ENCODE results near the gene TEX11.
A peak's percentile ranks its signal among the peaks of the same experiment; 100 is the strongest.
"Not testable (repeated sequence)": the region's sequence is repeated elsewhere in the genome, so short reads cannot be mapped to it uniquely, and the experiment has no call there.

Gene TEX11

DNA sequence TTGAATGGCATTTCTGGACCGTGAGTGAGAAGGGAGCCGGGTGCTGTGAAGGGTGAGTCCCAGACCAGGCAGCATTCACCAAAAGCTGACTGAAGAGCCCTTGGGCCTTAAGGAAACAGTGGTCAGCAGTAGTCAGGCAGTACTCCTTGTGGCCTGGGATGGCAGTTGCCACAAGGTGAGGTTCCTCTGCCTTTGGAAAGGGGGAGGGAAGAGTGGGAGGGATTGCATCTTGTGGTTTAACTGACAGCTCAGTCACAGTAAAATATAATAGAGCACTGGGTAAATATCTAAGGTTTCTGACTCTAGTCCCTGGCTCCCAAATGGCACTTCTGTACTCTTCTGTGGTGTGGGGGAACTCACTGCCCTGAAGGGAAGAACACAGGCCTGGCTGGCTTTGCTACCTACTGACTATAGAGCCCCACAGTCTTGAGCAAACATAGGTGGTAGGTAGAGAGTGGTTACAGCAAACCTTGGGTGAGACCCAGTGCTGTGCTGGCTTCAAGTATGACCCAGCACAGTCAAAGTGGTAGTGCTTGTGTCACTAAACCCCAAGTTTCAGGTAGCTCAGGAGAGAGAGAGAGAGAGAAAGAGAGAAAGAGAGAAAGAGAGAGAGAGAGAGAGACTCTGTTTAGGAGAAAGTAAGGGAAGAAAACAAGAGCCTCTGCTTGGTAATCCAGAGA, 154.2 kb downstream of the TEX11 start:
- peak; percentile 1 for DNase-seq

DNA sequence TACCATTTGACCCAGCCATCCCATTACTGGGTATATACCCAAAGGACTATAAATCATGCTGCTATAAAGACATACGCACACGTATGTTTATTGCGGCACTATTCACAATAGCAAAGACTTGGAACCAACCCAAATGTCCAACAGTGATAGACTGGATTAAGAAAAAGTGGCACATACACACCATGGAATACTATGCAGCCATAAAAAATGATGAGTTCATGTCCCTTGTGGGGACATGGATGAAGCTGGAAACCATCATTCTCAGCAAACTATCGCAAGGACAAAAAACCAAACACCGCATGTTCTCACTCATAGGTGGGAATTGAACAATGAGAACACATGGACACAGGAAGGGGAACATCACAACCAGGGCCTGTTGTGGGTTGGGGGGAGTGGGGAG, 174.7 kb downstream of the TEX11 start:
- not testable (repeated sequence) for DNase-seq

DNA sequence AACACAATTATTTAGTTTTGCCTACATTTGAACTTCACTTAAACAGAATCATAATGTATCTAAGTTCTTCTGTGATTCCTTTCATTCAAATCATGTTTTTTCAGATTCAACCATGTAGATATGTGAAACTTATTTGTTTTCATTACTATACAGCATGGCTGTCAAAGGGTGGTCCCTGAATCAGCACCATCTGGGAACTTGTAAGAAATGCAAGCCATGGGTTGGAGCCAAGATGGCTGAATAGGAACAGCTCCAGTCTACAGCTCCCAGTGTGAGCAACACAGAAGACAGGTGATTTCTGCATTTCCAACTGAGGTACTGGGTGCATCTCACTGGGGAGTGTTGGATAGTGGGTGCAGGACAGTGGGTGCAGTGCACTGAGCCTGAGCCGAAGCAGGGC, 180.6 kb downstream of the TEX11 start:
- DNase-seq, result not testable (repeated sequence)

DNA sequence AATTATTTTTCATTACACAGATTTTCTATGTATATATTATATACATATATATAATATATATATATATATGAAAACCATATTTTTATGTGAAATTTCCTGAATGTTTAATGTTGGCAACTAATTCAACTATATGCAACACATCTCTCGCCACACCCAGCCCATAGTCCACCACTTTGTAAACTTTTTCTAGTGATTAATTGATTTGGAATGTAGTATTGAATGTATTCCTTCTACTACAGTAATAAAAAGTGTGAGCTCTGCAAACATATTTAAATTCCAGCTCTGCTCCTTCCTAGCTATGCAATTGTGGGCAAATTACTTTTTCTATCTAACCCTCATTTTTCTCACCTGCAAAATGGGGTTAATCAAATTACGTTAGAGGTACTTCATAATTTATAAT, 187.8 kb downstream of the TEX11 start:
- DNase-seq, result no peak

DNA sequence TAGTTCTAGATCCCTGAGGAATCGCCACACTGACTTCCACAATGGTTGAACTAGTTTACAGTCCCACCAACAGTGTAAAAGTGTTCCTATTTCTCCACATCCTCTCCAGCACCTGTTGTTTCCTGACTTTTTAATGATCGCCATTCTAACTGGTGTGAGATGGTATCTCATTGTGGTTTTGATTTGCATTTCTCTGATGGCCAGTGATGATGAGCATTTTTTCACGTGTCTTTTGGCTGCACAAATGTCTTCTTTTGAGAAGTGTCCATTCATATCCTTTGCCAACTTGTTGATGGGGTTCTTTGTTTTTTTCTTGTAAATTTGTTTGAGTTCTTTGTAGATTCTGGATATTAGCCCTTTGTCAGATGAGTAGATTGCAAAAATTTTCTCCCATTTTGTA, 197.2 kb downstream of the TEX11 start:
- DNase-seq, result not testable (repeated sequence)

DNA sequence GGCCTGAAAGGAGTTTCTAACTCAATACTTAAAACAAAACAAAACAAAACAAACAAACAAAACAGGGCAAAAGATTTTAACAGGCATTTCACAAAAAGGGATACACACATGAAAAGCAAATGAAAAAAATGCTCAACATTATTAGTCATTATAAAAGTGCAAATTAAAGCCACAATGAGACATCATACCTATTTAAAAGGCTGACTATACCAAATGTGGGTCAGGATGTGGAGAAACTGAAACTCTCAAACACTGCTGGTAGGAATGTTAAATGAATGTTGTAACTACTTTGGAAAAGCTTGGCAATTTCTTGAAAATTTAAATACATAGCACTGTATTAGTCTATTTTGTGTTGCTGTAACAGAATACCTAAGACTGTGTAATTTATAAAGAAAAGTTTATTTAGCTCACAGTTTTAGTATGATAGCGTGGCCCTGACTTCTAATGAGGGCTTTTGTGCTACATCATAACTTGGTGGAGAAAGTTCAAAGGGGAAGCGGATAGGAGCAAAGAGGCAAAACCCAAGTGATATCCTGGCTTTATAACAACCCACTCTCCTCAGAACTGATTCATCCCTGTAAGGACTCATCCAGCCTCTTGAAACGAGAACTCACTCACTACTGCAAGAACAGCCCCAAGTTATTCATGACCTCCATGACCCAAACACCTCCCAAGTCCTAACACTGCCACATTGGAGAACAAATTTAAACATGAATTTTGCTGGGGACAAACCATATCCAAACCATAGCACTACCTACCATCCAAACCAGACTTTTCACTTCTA, 214.0 kb downstream of the TEX11 start:
- DNase-seq, result no peak

DNA sequence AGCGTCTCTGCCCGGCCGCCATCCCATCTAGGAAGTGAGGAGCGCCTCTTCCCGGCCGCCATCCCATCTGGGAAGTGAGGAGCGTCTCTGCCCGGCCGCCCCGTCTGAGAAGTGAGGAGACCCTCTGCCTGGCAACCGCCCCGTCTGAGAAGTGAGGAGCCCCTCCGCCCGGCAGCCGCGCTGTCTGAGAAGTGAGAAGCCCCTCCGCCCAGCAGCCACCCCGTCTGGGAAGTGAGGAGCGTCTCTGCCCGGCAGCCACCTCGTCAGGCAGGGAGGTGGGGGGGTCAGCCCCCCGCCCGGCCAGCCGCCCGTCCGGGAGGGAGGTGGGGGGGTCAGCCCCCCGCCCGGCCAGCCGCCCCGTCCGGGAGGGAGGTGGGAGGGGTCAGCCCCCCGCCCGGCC, 229.1 kb downstream of the TEX11 start:
- not testable (repeated sequence) for DNase-seq

DNA sequence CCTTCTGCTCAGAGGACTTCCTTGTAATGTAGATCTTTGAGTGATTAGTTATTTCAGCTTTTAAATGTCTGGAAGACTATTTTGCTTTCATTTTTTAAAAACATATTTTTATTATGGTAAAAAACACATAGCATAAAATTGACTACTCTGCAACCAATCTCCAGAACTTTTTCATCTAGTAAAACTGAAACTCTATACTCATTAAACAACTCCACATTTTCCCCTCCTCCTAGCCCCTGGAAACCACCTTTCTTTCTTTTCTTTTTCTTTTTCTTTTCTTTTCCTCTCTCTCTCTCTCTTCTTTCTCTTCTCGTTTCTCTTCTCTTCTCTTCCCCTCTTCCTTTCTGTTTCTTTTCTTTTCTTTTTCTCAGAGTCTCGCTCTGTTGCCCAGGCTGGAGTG, 233.2 kb downstream of the TEX11 start:
- no peak for DNase-seq

DNA sequence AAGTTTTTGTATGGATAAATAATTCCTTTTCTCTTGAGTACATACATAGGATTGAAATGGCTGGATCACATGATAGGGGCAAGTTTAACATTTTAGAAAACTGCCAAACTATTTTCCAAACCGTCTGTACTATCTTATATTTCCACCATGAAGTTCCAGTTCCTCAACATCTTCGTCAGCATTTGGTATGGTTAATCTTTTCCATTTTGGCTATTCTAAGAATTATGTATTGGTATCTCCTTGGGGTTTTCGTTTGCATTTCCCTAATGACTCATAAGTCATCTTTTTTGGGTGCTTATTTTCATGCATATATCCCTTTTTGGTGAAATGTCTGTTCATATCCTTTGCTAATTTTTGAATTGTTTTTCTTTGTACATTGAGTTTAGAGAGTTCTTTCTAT, 236.2 kb downstream of the TEX11 start:
- no peak for DNase-seq

DNA sequence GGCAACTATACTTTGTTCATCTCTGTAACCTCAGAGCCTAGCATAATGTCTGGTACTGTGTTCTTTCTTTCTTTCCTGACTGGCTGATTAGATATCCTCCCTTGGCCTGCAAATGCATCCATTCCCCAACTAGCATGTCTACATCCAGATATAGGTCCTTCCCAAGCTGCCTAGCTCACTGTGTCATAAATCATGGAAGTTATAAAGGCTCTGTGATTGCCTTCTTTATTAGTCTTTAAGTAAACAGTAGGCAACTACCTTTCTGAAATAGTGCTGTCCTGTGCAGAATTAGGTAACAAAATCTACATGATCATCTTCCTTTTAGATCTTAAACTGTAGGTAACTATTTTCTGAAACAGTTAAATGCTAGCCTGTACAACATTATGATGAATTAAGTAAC, 239.4 kb downstream of the TEX11 start:
- no peak for DNase-seq

DNA sequence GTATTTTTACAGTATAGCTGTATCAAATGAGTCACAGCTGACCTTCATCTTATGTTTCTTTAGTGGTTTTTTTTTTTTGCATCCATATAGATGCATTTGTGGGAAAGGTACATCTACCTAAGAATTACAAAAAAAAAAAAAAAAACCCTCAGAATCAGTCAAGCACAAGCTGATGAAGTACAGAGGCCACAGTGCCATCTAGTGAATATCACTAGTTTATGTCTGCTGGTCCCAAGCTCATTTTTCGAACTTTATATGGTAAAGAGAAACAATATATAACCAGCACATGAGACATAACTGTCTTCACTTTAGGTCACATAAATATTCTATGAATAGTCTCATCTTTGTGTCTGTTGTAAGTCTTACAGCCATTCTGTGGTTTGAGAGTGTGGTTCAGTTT, 243.8 kb downstream of the TEX11 start:
- no peak for DNase-seq

DNA sequence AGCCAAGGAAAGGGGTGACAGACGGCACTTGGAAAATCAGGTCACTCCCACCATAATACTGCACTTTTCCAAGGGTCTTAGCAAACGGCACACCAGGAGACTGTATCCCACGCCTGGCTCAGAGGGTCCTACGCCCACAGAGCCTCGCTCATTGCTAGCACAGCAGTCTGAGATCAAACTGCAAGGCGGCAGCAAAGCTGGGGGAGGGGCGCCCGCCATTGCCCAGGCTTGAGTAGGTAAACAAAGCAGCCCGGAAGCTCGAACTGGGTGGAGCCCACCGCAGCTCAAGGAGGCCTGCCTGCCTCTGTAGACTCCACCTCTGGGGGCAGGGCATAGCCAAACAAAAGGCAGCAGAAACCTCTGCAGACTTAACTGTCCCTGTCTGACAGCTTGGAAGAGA, 247.4 kb downstream of the TEX11 start:
- not testable (repeated sequence) for DNase-seq

DNA sequence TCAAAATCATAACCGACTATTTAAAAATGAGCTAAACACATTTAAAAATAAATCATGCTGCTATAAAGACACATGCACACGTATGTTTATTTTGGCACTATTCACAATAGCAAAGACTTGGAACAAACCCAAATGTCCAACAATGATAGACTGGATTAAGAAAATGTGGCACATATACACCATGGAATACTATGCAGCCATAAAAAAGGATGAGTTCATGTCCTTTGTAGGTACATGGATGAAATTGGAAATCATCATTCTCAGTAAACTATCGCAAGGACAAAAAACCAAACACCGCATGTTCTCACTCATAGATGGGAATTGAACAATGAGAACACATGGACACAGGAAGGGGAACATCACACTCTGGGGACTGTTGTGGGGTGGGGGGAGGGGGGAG, 251.0 kb downstream of the TEX11 start:
- DNase-seq, result not testable (repeated sequence)

DNA sequence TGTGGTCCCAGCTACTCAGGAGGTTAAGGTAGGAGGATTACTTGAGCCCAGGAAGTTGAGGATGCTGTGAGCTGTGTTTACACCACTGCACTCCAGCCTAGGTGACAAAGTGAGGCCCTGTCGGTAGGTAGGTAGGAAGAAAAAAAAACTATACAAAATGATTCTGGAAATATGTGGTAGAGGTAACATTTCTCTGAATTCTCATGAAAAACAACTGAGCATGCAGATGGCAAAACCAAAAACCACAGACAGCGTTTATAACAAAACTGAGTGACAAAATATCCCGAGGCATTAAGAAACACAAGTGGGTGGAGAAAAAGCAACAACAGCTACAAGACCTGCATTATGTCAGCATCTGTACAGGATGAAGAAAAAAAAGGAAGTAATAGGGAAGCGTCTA, 252.2 kb downstream of the TEX11 start:
- no peak for DNase-seq

DNA sequence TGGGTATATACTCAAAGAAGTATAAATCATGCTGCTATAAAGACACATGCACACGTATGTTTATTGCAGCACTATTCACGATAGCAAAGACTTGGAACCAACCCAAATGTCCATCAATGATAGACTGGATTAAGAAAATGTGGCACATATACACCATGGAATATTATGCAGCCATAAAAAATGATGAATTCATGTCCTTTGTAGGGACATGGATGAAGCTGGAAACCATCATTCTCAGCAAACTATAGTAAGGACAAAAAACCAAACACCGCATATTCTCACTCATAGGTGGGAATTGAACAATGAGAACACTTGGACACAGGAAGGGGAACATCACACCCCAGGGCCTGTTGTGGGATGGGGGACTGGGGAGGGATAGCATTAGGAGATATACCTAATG, 260.6 kb downstream of the TEX11 start:
- not testable (repeated sequence) for DNase-seq

DNA sequence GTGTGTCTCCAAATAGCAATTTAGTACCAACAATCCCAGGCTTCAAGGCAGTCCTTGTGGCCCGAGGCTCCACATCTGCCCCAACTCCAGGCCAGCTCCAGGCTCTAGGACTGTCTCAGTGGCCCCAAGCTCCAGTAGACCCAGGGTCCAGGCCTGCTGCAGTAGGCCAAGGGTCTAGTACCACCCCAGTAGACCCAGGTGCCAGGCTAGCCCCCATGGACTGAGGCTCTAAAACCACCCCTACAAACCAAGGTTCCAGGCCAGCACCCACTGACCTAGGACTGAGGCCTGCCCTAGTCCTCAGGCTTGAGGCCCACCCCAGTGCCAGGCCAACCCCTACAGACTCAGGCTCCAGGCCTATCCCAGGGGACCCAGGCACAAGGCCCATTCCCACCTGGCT, 272.3 kb downstream of the TEX11 start:
- no peak for DNase-seq

DNA sequence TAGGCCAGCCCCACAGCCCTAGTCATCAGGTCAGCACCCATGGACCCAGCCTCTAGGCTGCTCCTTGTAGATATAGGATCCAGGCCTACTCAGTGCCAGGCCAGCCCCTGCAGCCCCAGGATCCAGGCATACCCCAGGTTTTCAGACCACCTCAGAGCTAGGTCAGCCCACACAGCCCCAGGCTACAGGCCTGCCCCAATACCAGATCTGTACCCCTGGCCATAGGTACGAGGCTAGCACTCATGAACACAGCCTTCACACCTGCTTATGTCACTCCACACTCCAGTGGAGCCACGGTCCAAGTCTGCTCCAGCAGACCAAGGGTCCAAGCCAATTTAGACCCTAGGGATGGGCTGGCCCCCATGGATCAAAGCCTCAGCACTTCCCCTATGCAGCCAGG, 272.8 kb downstream of the TEX11 start:
- no peak for DNase-seq

DNA sequence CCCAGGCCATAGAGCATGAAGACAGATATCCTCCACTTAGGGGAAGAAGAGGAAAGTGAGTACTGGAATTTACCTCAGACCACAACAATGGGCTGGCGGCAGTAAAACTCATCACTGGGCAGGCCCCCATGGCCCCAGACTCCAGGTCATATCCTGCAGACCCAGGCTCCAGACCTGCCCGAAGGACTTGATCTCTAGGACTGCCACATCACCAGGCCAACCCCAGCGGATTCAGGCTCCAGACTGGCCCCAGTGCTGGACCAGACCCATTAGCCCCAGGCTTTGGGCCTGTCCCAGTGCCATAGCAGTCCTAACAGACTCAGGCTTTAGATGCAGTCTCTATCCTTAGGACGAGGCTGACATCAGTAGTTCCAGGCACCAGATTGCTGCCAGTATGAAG, 273.3 kb downstream of the TEX11 start:
- no peak for DNase-seq

DNA sequence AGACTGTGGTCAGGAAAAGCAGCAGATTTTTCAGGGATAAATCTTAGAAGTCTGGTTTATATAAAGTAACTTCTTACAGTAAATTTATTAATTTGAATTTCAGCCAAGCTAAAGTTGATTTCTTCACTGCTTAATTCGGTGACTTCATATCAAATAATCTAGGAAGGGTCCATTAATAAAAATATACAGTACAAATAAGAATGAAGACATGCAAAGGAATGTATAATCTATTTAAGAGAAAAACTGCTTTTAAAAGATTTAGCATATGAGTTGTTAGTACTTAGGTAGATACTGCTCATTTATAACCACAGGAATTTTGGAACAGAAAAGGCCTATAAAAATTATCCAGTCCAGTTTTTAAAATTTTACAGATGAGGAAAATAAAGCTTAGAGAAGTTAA, 286.8 kb downstream of the TEX11 start:
- no peak for DNase-seq

DNA sequence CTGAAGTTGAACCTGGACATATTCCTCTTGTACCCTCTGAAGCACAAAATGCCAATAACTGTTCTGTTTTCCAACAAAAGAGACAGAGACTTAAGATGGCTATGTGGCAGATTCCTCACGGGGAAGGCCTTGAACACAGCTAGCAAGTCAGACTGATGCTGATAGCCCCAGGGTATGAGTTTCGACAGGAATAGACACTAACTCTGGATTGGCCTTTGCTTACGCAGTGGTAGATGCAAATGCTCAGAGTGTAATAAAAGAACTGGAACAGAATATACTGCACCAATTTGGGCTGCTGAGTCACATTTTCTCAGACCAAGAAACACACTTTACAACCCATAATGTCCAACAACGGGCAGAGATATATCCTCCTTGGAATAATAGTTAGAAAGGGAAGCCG, 290.0 kb downstream of the TEX11 start:
- no peak for DNase-seq

DNA sequence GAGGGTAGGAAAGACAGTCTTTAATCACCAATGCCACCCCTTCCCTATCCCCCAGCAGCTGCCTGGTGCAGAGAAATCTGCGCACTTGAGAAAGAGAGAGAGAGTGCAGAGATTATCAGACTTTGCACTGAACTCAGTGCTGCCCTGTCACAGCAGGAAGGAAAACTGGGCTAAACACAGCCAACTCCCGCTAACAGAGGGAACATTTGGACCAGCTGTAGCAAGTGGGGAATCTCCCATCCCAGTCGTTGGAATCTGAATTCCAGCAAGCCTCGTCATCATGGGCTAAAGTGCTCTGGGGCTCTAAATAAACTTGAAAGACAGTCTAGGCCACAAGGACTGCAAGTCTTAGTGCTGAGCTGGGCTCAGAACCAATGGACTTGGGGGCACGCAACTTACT, 295.2 kb downstream of the TEX11 start:
- no peak for DNase-seq

DNA sequence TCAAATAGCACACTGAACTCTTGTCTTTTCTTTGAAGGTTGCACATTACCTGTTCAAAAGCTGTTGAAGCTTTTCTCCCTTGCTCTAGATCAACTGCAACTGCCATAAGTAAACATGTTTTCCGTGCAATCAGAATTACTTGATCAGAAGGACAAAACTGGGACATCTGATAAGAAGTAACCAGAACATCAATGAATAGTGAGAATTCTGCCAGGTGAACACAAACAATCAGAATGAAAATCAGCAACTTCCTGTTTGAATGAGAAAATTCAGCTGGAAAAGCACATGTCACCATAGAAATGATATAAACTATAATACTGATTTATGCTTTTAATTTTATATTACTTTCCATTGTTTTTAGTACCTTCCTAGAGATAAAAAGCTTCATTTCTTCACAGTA, 303.2 kb downstream of the TEX11 start:
- DNase-seq, result no peak

DNA sequence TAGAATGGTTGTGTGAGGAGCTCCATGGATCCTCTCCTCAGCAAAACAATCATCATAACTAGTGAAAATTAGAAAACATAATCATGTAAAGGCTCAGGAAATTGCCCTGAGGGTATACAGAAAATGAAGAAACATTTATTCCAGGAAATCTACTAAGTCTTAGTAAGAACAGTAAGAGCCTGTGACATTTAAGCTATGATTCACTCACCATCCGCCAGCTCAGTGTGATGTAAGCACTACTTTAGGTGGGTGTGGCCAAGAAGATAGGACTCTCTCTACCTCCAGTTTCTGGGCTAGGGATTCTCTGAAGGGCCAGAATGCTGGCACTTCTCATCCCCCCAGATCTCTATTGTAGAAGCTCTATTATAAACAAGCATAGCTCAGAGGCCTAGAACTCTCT, 316.4 kb downstream of the TEX11 start:
- DNase-seq, result peak; percentile 49

DNA sequence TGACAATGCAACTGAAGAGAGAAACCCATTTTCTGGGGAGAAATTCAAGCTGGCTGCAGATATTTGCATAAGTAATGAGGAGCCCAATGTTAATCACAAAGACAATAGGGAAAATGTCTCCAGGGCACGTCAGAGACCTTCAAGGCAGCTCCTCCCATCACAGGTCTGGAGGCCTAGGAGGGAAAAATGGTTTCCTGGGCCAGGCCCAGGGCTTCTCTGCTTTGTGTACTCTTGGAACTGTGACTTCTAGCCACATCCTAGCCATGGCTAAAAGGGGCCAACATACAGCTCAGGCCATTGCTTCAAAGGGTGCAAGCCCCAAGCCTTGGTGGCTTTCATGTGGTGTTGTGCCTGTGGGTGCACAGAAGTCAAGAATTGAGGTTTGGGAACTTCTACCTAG, 321.4 kb downstream of the TEX11 start:
- DNase-seq, result not testable (repeated sequence)

DNA sequence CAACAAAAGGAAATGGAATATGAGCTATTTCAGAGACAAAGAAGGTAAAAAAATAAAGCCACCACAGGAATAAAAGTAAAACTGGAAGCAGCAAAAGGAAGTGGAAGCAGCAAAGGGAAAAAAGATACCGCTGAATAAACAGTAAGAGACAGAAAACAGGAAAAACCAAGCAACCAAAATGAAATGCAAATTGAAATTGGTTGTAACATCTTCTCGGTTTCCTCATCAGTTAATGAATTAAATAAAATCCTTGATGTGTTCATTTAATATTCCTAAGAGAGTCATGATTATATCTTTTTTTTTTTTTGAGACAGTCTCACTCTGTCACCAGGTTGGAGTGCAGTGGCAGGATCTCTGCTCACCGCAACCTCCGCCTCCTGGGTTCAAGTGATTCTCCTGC, 331.1 kb downstream of the TEX11 start:
- DNase-seq, result no peak

Measured in stimulated activated CD4-positive, alpha-beta T cell treated with anti-CD3 and anti-CD28 coated beads, Interleukin-1b, Interleukin-23, amount 100 ng/mL, for 48 hours (primary cell).